NB4 (cell line): Measurements from ENCODE around the gene CTBP2.
"Not testable (repeated sequence)": the region's sequence is repeated elsewhere in the genome, so short reads cannot be mapped to it uniquely, and the experiment has no call there.

Experiments
- DNase-seq: peaks from one replicate; pipeline ENCODE4 v3.0.0; 2010; ENCODE audit warnings: low read depth
- H3K4me3 ChIP-seq: one replicate; pipeline ENCODE4 v1.5.1; 2011; ENCODE audit warnings: mild to moderate bottlenecking, low read depth, low read length, moderate library complexity
- MAX ChIP-seq: IDR thresholded peaks from 2 replicates; pipeline ENCODE4 v1.6.1; 2011; ENCODE audit warnings: low read depth, low read length
- MYC ChIP-seq: IDR thresholded peaks from 2 replicates; pipeline ENCODE4 v1.6.1; 2011; ENCODE audit warnings: low read depth, low read length
- POLR2A ChIP-seq: IDR thresholded peaks from 2 replicates; pipeline ENCODE4 v1.6.1; 2011; ENCODE audit warnings: mild to moderate bottlenecking; ENCODE audit not compliant: insufficient read length; ENCODE audit errors: extremely low read depth
- TF ChIP-seq, protein P1 (sequence below): IDR thresholded peaks from one replicate; pipeline ENCODE4 v1.5.1; 2012; ENCODE audit warnings: low read depth, low read length

The CTBP2 gene

DNA sequence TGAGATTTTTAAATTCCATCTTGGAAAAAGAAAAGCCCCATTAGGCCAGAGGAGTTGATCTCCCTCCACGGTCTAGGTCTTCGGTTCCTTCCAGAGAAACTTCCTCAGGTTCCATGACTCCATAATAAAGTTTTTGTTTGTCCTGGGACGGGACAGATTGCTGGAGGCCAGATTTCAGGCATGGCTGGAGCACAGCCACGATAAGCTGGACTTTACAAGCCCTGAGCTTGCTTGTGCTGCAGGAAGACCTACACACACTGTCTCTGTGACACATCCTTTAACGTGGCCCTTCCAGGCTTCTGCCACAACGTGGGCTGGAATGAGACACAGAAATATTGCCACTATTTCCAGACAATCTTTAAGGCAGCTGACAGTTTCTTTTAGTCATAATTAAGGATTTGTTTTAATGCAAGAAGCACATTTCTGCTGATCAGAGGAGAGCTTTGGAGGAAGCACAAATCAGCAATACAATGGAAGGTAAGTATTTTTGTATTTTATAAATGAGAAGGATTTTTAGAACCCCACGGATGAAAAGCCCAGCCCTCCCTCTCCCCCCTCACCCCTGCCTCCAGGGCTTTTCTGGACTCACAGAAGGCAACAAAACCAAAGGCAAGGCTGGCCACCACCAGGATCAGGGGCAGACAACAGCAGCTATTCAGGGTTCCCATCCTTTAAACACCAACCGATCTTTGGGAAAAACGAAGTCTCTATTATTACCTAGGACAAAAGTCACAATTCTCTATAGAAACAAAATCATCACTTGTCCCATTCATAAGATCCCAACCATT is 6.5 kb downstream of the CTBP2 start:
- no peak overlapping the region for H3K4me3 ChIP-seq
- TF ChIP-seq POLR2A (no peak), MAX (no peak), MYC (no peak)
- TF ChIP-seq, protein P1, sequence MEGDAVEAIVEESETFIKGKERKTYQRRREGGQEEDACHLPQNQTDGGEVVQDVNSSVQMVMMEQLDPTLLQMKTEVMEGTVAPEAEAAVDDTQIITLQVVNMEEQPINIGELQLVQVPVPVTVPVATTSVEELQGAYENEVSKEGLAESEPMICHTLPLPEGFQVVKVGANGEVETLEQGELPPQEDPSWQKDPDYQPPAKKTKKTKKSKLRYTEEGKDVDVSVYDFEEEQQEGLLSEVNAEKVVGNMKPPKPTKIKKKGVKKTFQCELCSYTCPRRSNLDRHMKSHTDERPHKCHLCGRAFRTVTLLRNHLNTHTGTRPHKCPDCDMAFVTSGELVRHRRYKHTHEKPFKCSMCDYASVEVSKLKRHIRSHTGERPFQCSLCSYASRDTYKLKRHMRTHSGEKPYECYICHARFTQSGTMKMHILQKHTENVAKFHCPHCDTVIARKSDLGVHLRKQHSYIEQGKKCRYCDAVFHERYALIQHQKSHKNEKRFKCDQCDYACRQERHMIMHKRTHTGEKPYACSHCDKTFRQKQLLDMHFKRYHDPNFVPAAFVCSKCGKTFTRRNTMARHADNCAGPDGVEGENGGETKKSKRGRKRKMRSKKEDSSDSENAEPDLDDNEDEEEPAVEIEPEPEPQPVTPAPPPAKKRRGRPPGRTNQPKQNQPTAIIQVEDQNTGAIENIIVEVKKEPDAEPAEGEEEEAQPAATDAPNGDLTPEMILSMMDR = no peak
- no peak for DNase-seq

DNA sequence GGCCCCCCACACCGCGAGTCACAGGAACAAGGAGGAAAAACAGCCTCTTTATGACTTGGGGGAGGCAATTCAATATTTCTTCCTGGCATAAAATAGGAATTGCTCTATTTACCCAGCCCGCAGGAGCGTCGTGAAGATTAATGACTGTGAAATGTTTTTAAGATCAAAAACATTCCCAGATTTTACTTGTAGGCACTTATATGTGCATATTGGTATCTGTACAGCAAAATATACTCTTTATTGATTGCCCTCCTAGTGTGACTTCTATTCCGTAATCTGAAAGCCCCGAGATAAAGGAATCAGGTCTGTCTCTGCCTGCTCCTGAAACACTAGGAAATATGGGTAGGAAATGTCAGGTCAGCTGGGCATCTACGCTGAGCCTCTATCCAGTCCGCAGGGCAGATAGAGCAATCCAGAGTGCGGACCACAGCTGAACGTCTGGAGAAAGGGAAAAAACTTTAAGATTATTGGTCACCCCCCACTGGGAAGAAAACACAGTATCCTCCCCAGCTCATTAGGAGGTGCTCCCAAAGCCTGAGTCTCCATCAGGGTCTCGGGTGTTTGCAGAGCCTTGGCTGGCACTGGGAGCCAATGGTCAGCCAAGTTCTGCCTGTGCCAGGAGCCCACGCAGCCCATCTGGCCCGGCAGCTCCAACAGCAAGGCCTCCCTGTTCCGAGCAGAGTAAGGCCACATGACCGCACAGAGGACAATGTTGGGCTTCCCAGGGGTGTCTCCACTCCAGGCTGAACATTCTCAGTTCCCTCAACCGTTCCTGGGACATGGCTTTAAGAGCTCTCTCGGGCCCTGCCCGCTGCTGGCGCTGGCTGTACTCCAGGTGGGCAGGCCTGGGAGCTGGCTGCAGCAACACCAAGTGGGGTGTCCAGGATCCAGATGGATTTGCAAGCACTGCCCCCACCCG is 7.7 kb downstream of the CTBP2 start:
- DNase-seq = no peak
- H3K4me3 ChIP-seq = no peak overlapping the region
- TF ChIP-seq MYC (no peak), POLR2A (no peak), MAX (no peak)
- TF ChIP-seq, protein P1 = no peak

- no peak for TF ChIP-seq MAX
- no peak for TF ChIP-seq POLR2A
- TF ChIP-seq, protein P1 = no peak
- no peak for DNase-seq
Observed at GRCh38 chr10:125151553-125152449, 8.6 kb downstream of the CTBP2 start.

GRCh38 chr10:125151170-125151552 is 9.2 kb downstream of the CTBP2 start:
- DNase-seq = no peak
- no peak overlapping the region for H3K4me3 ChIP-seq
- TF ChIP-seq, protein P1 = no peak
- no peak for TF ChIP-seq MAX
- TF ChIP-seq POLR2A = no peak

More at GRCh38 chr10:125151553-125152449, 8.6 kb downstream of the CTBP2 start:
- H3K4me3 ChIP-seq = no peak overlapping the region

DNA sequence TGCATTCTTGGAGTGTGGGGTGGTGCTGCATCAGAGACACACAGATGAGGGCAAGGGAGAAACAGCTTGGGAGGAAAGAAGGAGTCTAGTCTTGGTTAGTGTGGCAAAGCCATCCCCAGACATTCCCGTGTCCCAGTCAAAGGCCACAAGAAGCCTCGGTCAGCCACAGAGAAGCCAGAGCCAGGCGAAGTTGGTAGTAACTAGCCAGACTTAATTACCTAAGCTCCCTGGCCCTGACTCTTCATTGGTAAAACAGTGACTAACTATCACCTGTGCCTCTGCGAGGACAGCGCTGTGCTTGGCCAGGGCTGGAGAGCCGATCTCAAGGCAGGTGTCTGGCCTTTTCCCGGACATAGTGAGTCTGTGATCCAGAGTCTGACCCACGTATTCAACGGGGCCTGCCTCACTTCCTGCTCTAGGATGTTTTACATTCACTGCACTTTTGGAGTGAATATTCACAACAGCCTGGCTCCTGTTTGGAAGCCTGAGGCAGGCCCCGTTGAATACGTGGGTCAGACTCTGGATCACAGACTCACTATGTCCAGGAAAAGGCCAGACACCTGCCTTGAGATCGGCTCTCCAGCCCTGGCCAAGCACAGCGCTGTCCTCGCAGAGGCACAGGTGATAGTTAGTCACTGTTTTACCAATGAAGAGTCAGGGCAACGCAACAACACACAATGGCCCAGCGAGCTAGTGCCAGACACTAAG is 9.8 kb downstream of the CTBP2 start:
- DNase-seq, H3K4me3 ChIP-seq: not testable (repeated sequence)
